Mesendoderm (in vitro differentiated cells): Measurements from ENCODE around the gene ERICH6B.
A peak's percentile ranks its signal among the peaks of the same experiment; 100 is the strongest.

Experiments
- DNase-seq: peaks from one replicate; pipeline ENCODE4 v3.0.0; 2013
- H2AK5ac ChIP-seq: 2 replicates; pipeline ENCODE4 v1.6.1; 2013; ENCODE audit warnings: low read length, inconsistent platforms
- H2BK120ac ChIP-seq: 2 replicates; pipeline ENCODE4 v1.6.1; 2013; ENCODE audit warnings: low read depth, mild to moderate bottlenecking, low read length, moderate library complexity, mixed read lengths
- H2BK15ac ChIP-seq: replicated peaks from 2 replicates; pipeline ENCODE4 v1.6.1; 2013; ENCODE audit warnings: low read depth, mild to moderate bottlenecking, moderate library complexity
- H2BK5ac ChIP-seq: 2 replicates; pipeline ENCODE4 v1.6.1; 2013; ENCODE audit warnings: low read length, inconsistent platforms
- H3K18ac ChIP-seq: 2 replicates; pipeline ENCODE4 v1.6.1; 2013; ENCODE audit warnings: mild to moderate bottlenecking, low read length, mixed read lengths
- H3K23ac ChIP-seq: one replicate; pipeline ENCODE4 v1.6.1; 2013; ENCODE audit warnings: low read length
- H3K27ac ChIP-seq: 2 replicates; pipeline ENCODE4 v1.5.1; 2013; ENCODE audit warnings: low read depth, mild to moderate bottlenecking, inconsistent platforms, low read length, moderate library complexity
- H3K27me3 ChIP-seq: 2 replicates; pipeline ENCODE4 v1.6.1; 2013; ENCODE audit warnings: low read length, control low read depth, mild to moderate bottlenecking, inconsistent platforms; ENCODE audit not compliant: insufficient read depth, poor library complexity
- H3K36me3 ChIP-seq: 2 replicates; pipeline ENCODE4 v1.6.1; 2013; ENCODE audit warnings: low read length, inconsistent platforms; ENCODE audit not compliant: control insufficient read depth, insufficient read depth
- H3K4ac ChIP-seq: one replicate; pipeline ENCODE4 v1.6.1; 2013; ENCODE audit warnings: low read depth, mild to moderate bottlenecking, low read length, moderate library complexity
- H3K4me1 ChIP-seq: 2 replicates; pipeline ENCODE4 v1.6.1; 2013; ENCODE audit warnings: low read depth, low read length, inconsistent platforms; ENCODE audit not compliant: control insufficient read depth
- H3K4me2 ChIP-seq: 2 replicates; pipeline ENCODE4 v1.6.1; 2013; ENCODE audit warnings: low read length
- H3K4me3 ChIP-seq: 2 replicates; pipeline ENCODE4 v1.5.1; 2013; ENCODE audit warnings: mild to moderate bottlenecking, low read length
- H3K56ac ChIP-seq: one replicate; pipeline ENCODE4 v1.6.1; 2013; ENCODE audit warnings: low read length
- H3K79me1 ChIP-seq: 2 replicates; pipeline ENCODE4 v1.6.1; 2013; ENCODE audit warnings: low read length, inconsistent platforms
- H3K79me2 ChIP-seq: 2 replicates; pipeline ENCODE4 v1.6.1; 2013; ENCODE audit warnings: mild to moderate bottlenecking, low read length; ENCODE audit not compliant: control insufficient read depth, insufficient read depth
- H3K9ac ChIP-seq: 2 replicates; pipeline ENCODE4 v1.6.1; 2013; ENCODE audit warnings: low read length, inconsistent platforms
- H4K5ac ChIP-seq: one replicate; pipeline ENCODE4 v1.6.1; 2013; ENCODE audit warnings: low read length
- H4K8ac ChIP-seq: one replicate; pipeline ENCODE4 v1.6.1; 2013; ENCODE audit warnings: low read depth, mild to moderate bottlenecking, control low read depth, low read length, moderate library complexity
- WGBS: extraction: QIAGEN DNeasy Blood & Tissue Kit; methylation state at CpG from one replicate; pipeline ENCODE4 v1.1.7; 2013; ENCODE audit warnings: low lambda C conversion rate, missing lambda C conversion rate; ENCODE audit not compliant: insufficient coverage; ENCODE audit errors: extremely low coverage; 5-methylcytosine and 5-hydroxymethylcytosine counted together

ERICH6B gene

GRCh38 chr13:45630791-45631190 is 15.3 kb upstream of the ERICH6B start:
- H3K23ac ChIP-seq, result no peak overlapping the region
- no peak overlapping the region for H4K8ac ChIP-seq
- no peak overlapping the region for H2BK5ac ChIP-seq
- no peak overlapping the region for H3K4me3 ChIP-seq
- no peak overlapping the region for H3K4me2 ChIP-seq
- no peaks in the 10 kb centered on the region for H3K79me1 ChIP-seq
- H3K79me2 ChIP-seq, result no peaks in the 10 kb centered on the region
- no peak overlapping the region for H3K27ac ChIP-seq
- H3K18ac ChIP-seq, result no peak overlapping the region
- no CpG with 5 or more reads among the region's 7 CpGs for WGBS
- H2BK120ac ChIP-seq, result no peak overlapping the region
- no peak overlapping the region for H2BK15ac ChIP-seq
- no peak for DNase-seq
- H3K4me1 ChIP-seq, result no peaks in the 10 kb centered on the region
- no peak overlapping the region for H3K56ac ChIP-seq
- no peak overlapping the region for H3K9ac ChIP-seq
- H4K5ac ChIP-seq, result no peak overlapping the region
- H3K4ac ChIP-seq, result no peak overlapping the region
- H3K36me3 ChIP-seq, result no peaks in the 10 kb centered on the region
- peaks cover 2% of the 10 kb centered on the region for H3K27me3 ChIP-seq
- no peak overlapping the region for H2AK5ac ChIP-seq

- no peak overlapping the region for H3K4me2 ChIP-seq
- no peaks in the 10 kb centered on the region for H3K36me3 ChIP-seq
- no peak overlapping the region for H4K8ac ChIP-seq
- no peak overlapping the region for H3K9ac ChIP-seq
- WGBS, result no CpG with 5 or more reads among the region's 1 CpG
- H3K23ac ChIP-seq, result no peak overlapping the region
- DNase-seq, result no peak
- no peak overlapping the region for H2AK5ac ChIP-seq
- H3K56ac ChIP-seq, result no peak overlapping the region
- H3K4me1 ChIP-seq, result no peaks in the 10 kb centered on the region
- peaks cover 2% of the 10 kb centered on the region for H3K27me3 ChIP-seq
- no peaks in the 10 kb centered on the region for H3K79me1 ChIP-seq
- H4K5ac ChIP-seq, result no peak overlapping the region
- no peak overlapping the region for H3K4ac ChIP-seq
- H3K79me2 ChIP-seq, result no peaks in the 10 kb centered on the region
- H3K18ac ChIP-seq, result no peak overlapping the region
- no peak overlapping the region for H2BK15ac ChIP-seq
- no peak overlapping the region for H2BK120ac ChIP-seq
- no peak overlapping the region for H3K4me3 ChIP-seq
- H3K27ac ChIP-seq, result no peak overlapping the region
- H2BK5ac ChIP-seq, result no peak overlapping the region
Observed at GRCh38 chr13:45629940-45630339, 14.4 kb upstream of the ERICH6B start.

GRCh38 chr13:45628094-45628493 is 12.6 kb upstream of the ERICH6B start:
- no peaks in the 10 kb centered on the region for H3K79me2 ChIP-seq
- no peak overlapping the region for H3K4ac ChIP-seq
- DNase-seq, result peak; percentile 22

GRCh38 chr13:45627656-45628055 is 12.1 kb upstream of the ERICH6B start:
- no peak overlapping the region for H3K56ac ChIP-seq
- peaks cover 2% of the 10 kb centered on the region for H3K27me3 ChIP-seq
- no peak overlapping the region for H2BK5ac ChIP-seq
- H3K18ac ChIP-seq, result no peak overlapping the region
- H3K4me2 ChIP-seq, result no peak overlapping the region
- H4K5ac ChIP-seq, result no peak overlapping the region
- H3K4me1 ChIP-seq, result no peaks in the 10 kb centered on the region
- no peaks in the 10 kb centered on the region for H3K36me3 ChIP-seq
- no peak overlapping the region for H2AK5ac ChIP-seq
- H3K4ac ChIP-seq, result no peak overlapping the region
- no peaks in the 10 kb centered on the region for H3K79me1 ChIP-seq
- no peak overlapping the region for H3K4me3 ChIP-seq
- no peak overlapping the region for H3K23ac ChIP-seq
- H4K8ac ChIP-seq, result no peak overlapping the region
- no CpG with 5 or more reads among the region's 1 CpG for WGBS
- DNase-seq, result no peak
- H3K79me2 ChIP-seq, result no peaks in the 10 kb centered on the region
- H3K9ac ChIP-seq, result no peak overlapping the region
- no peak overlapping the region for H2BK120ac ChIP-seq
- H3K27ac ChIP-seq, result no peak overlapping the region
- no peak overlapping the region for H2BK15ac ChIP-seq

More at GRCh38 chr13:45628094-45628493, 12.6 kb upstream of the ERICH6B start:
- H4K5ac ChIP-seq, result no peak overlapping the region
- H2BK5ac ChIP-seq, result no peak overlapping the region
- H3K4me2 ChIP-seq, result no peak overlapping the region
- no peak overlapping the region for H3K23ac ChIP-seq
- H3K4me3 ChIP-seq, result no peak overlapping the region
- no peak overlapping the region for H3K27ac ChIP-seq
- no peaks in the 10 kb centered on the region for H3K4me1 ChIP-seq
- no peak overlapping the region for H3K56ac ChIP-seq
- no peak overlapping the region for H3K9ac ChIP-seq
- H2AK5ac ChIP-seq, result no peak overlapping the region
- H2BK120ac ChIP-seq, result no peak overlapping the region
- no peak overlapping the region for H2BK15ac ChIP-seq
- no peak overlapping the region for H4K8ac ChIP-seq
- WGBS, result no CpG with 5 or more reads among the region's 3 CpGs
- H3K27me3 ChIP-seq, result peaks cover 2% of the 10 kb centered on the region
- H3K18ac ChIP-seq, result peak overlapping the region; percentile 11
- H3K36me3 ChIP-seq, result no peaks in the 10 kb centered on the region
- H3K79me1 ChIP-seq, result no peaks in the 10 kb centered on the region

GRCh38 chr13:45626731-45627374 is 11.3 kb upstream of the ERICH6B start:
- Histone ChIP-seq H3K27me3 (peaks cover 2% of the 10 kb centered on the region), H3K4me1 (no peaks in the 10 kb centered on the region), H3K56ac (peak overlapping the region; percentile 30), H3K27ac (no peak overlapping the region), H4K8ac (no peak overlapping the region), H3K9ac (no peak overlapping the region), H3K4me3 (no peak overlapping the region), H2BK120ac (no peak overlapping the region), H3K36me3 (no peaks in the 10 kb centered on the region), H3K4ac (no peak overlapping the region), H2BK5ac (no peak overlapping the region), H4K5ac (no peak overlapping the region), H3K79me2 (no peaks in the 10 kb centered on the region), H2BK15ac (no peak overlapping the region), H3K18ac (no peak overlapping the region), H2AK5ac (no peak overlapping the region), H3K4me2 (no peak overlapping the region), H3K23ac (no peak overlapping the region), H3K79me1 (no peaks in the 10 kb centered on the region)
- WGBS, result no CpG with 5 or more reads among the region's 4 CpGs
- DNase-seq, result peak; percentile 90

- H3K23ac ChIP-seq, result no peak overlapping the region
- no peak overlapping the region for H2BK15ac ChIP-seq
- no peak overlapping the region for H2BK120ac ChIP-seq
- no peak overlapping the region for H4K8ac ChIP-seq
- no peaks in the 10 kb centered on the region for H3K79me2 ChIP-seq
- no peaks in the 10 kb centered on the region for H3K4me1 ChIP-seq
- H3K4me3 ChIP-seq, result no peak overlapping the region
- no peak overlapping the region for H3K56ac ChIP-seq
- no peak overlapping the region for H3K4me2 ChIP-seq
- H3K27ac ChIP-seq, result no peak overlapping the region
- H3K27me3 ChIP-seq, result no peaks in the 10 kb centered on the region
- peak; percentile 48 for DNase-seq
- no peak overlapping the region for H4K5ac ChIP-seq
- no peak overlapping the region for H2BK5ac ChIP-seq
- H2AK5ac ChIP-seq, result no peak overlapping the region
- no peak overlapping the region for H3K4ac ChIP-seq
- no peaks in the 10 kb centered on the region for H3K36me3 ChIP-seq
- no peak overlapping the region for H3K9ac ChIP-seq
- no peak overlapping the region for H3K18ac ChIP-seq
- WGBS, result 100% methylated on average over 1 of the region's 5 CpGs
- no peaks in the 10 kb centered on the region for H3K79me1 ChIP-seq
Observed at GRCh38 chr13:45623516-45624090, 8.1 kb upstream of the ERICH6B start.
